IMR-90 (cell line): ENCODE data around the gene ASCL3. TPM values are rescaled to one million over a fixed set of nuclear protein-coding genes. Genes with fewer than 3 reads are reported as not detected.
"Not testable (repeated sequence)": the region's sequence is repeated elsewhere in the genome, so short reads cannot be mapped to it uniquely, and the experiment has no call there.

Experiments used
- ATAC-seq: fragments of 200-7000 bp; cut with Tn5 transposase; 2 replicates; pipeline ENCODE4 v1.9.1; 2020; ENCODE audit warnings: low read depth, mild to moderate bottlenecking, moderate library complexity
- BruUV-seq: library from RNA; stranded (reverse); fragments of 400-500 nt; replicated peaks from 2 replicates; lab custom pipeline; 2021; lab: Mats Ljungman, UMichigan
- CTCF ChIA-PET: fragments of 300-600 bp; formaldehyde crosslinking; extraction: SDS; loops from one replicate; lab custom pipeline; 2021; ENCODE audit warnings: antibody characterized with exemption; lab: Yijun Ruan, JAX
- POLR2A ChIA-PET: fragments of 300-600 bp; sonication (Branson Sonifier 250); formaldehyde crosslinking; loops from one replicate; lab custom pipeline; 2022; ENCODE audit warnings: antibody characterized with exemption; ENCODE audit not compliant: unreplicated experiment; lab: Charles Lee
- DNase-seq: peaks from one replicate; pipeline ENCODE4 v3.0.0; 2013
- H2AFZ ChIP-seq: replicated peaks from 2 replicates; pipeline ENCODE3; 2013; ENCODE audit warnings: low read length, mild to moderate bottlenecking; ENCODE audit not compliant: poor library complexity
- H2AK5ac ChIP-seq: 2 replicates; pipeline ENCODE4 v1.6.1; 2013; ENCODE audit warnings: low read depth, low read length, inconsistent platforms
- H2AK9ac ChIP-seq: replicated peaks from 2 replicates; pipeline ENCODE3; 2013; ENCODE audit warnings: mild to moderate bottlenecking, low read depth, low read length, moderate library complexity; ENCODE audit not compliant: poor library complexity
- H2BK120ac ChIP-seq: 2 replicates; pipeline ENCODE4 v1.6.1; 2013; ENCODE audit warnings: low read depth, low read length, inconsistent platforms
- H2BK15ac ChIP-seq: 3 replicates; pipeline ENCODE4 v1.6.1; 2013; ENCODE audit warnings: low read depth, low read length, inconsistent platforms
- H2BK20ac ChIP-seq: 2 replicates; pipeline ENCODE4 v1.6.1; 2013; ENCODE audit warnings: low read depth, mild to moderate bottlenecking, inconsistent platforms, low read length, moderate library complexity
- H2BK5ac ChIP-seq: 2 replicates; pipeline ENCODE4 v1.6.1; 2013; ENCODE audit warnings: mild to moderate bottlenecking, low read depth, low read length, inconsistent platforms; ENCODE audit not compliant: poor library complexity, severe bottlenecking
- H3K14ac ChIP-seq: replicated peaks from 2 replicates; pipeline ENCODE4 v1.6.1; 2013; ENCODE audit warnings: low read depth, low read length, inconsistent platforms
- H3K18ac ChIP-seq: 2 replicates; pipeline ENCODE4 v1.6.1; 2013; ENCODE audit warnings: low read depth, low read length, control low read depth
- H3K23ac ChIP-seq: 2 replicates; pipeline ENCODE4 v1.6.1; 2013; ENCODE audit warnings: low read depth, low read length, inconsistent platforms
- H3K27ac ChIP-seq: 2 replicates; pipeline ENCODE4 v1.5.1; 2013; ENCODE audit warnings: mild to moderate bottlenecking, control low read depth, low read length; ENCODE audit not compliant: insufficient read depth
- H3K27me3 ChIP-seq: 2 replicates; pipeline ENCODE4 v1.6.1; 2013; ENCODE audit warnings: low read length; ENCODE audit not compliant: control insufficient read depth, insufficient read depth
- H3K36me3 ChIP-seq: 2 replicates; pipeline ENCODE4 v1.6.1; 2013; ENCODE audit warnings: low read length, mixed read lengths; ENCODE audit not compliant: control insufficient read depth, insufficient read depth
- H3K4ac ChIP-seq: 2 replicates; pipeline ENCODE4 v1.6.1; 2013; ENCODE audit warnings: low read depth, low read length, inconsistent platforms
- H3K4me1 ChIP-seq: 2 replicates; pipeline ENCODE4 v1.6.1; 2013; ENCODE audit warnings: low read length, mixed read lengths; ENCODE audit not compliant: control insufficient read depth, insufficient read depth
- H3K4me2 ChIP-seq: 2 replicates; pipeline ENCODE4 v1.6.1; 2013; ENCODE audit warnings: low read depth, mild to moderate bottlenecking, control low read depth, low read length, moderate library complexity
- H3K4me3 ChIP-seq: 2 replicates; pipeline ENCODE4 v1.5.1; 2013; ENCODE audit warnings: low read depth, mild to moderate bottlenecking, control low read depth, low read length, moderate library complexity; ENCODE audit not compliant: insufficient read depth
- H3K56ac ChIP-seq: 2 replicates; pipeline ENCODE4 v1.6.1; 2013; ENCODE audit warnings: low read length, inconsistent platforms; ENCODE audit not compliant: insufficient read depth; ENCODE audit errors: extremely low read depth
- H3K79me1 ChIP-seq, 2 experiments: 2 replicates each; pipeline ENCODE4 v1.6.1; 2013; ENCODE audit warnings: low read length in 2 of 2, inconsistent platforms in 1 of 2, low read depth in 1 of 2
- H3K9ac ChIP-seq: 2 replicates; pipeline ENCODE4 v1.6.1; 2013; ENCODE audit warnings: low read depth, low read length, control low read depth
- H3K9me1 ChIP-seq: 2 replicates; pipeline ENCODE4 v1.6.1; 2013; ENCODE audit warnings: low read length, inconsistent platforms; ENCODE audit not compliant: insufficient read depth
- H3K9me3 ChIP-seq: 2 replicates; pipeline ENCODE4 v1.6.1; 2013; ENCODE audit warnings: low read length; ENCODE audit not compliant: control insufficient read depth, insufficient read depth
- H4K20me1 ChIP-seq: 2 replicates; pipeline ENCODE4 v1.6.1; 2013; ENCODE audit warnings: low read length, inconsistent platforms; ENCODE audit not compliant: insufficient read depth
- H4K5ac ChIP-seq: 2 replicates; pipeline ENCODE4 v1.6.1; 2013; ENCODE audit warnings: mild to moderate bottlenecking, low read depth, low read length, control low read depth
- H4K8ac ChIP-seq, 2 experiments: 2 replicates each; pipeline ENCODE4 v1.6.1; 2013; ENCODE audit warnings: low read depth in 2 of 2, low read length in 2 of 2, control low read depth in 1 of 2, inconsistent platforms in 1 of 2
- H4K91ac ChIP-seq: 2 replicates; pipeline ENCODE4 v1.6.1; 2013; ENCODE audit warnings: low read depth, low read length, inconsistent platforms; ENCODE audit not compliant: insufficient read depth
- WGBS, 2 experiments: methylation state at CpG; one replicate each; pipeline versions ENCODE4 v1.1.5 to v1.1.7; 2013; ENCODE audit warnings: missing lambda C conversion rate in 2 of 2; ENCODE audit not compliant: insufficient read length in 1 of 2; ENCODE audit errors: extremely low coverage in 2 of 2; 5-methylcytosine and 5-hydroxymethylcytosine counted together
- dilution Hi-C: fragments of 300-500 bp; cut with HindIII; formaldehyde crosslinking; loops from one replicate; pipeline ENCODE4 v1.14.3; 2018; ENCODE audit warnings: low sequenced_read_pairs; ENCODE audit not compliant: unreplicated experiment
- in situ Hi-C: fragments of 300-500 bp; cut with MboI; formaldehyde crosslinking; loops from 3 replicates; pipeline ENCODE4 v1.14.3; 2019; ENCODE audit warnings: low sequenced_read_pairs, inconsistent platforms, mixed read lengths
- intact Hi-C: fragments of 100-400 bp; cut with micrococcal nuclease; formaldehyde crosslinking; loops from 2 replicates; pipeline ENCODE4 v1.10.0; 2022
- microRNA-seq, 2 experiments: library from miRNA; stranded (forward) in 1 of 2; unstranded in 1 of 2; fragments of 10-50 nt in 1 of 2; fragments of <30 nt in 1 of 2; gene quantifications in 1 of 2; microRNA quantifications in 1 of 2; one replicate each; pipeline versions ENCODE3 to v1.1.0; 2013 to 2020; ENCODE audit not compliant: insufficient read depth in 1 of 2, insufficient read length in 1 of 2, unreplicated experiment in 1 of 2
- polyA plus RNA-seq, 3 experiments: library from polyadenylated mRNA; depleted of rRNA; stranded (reverse); fragments of >200 nt; gene quantifications; 2 replicates each; pipeline ENCODE4 v1.2.3, GENCODE V29; 2012; ENCODE audit warnings: low replicate concordance in 1 of 3
- small RNA-seq, 5 experiments: library from RNA; depleted of rRNA; stranded (forward); fragments of <200 nt; gene quantifications; one replicate each; pipeline ENCODE3, GENCODE V24; 2012
- total RNA-seq: library from RNA; depleted of rRNA; stranded (reverse); fragments of >200 nt; gene quantifications from 2 replicates; pipeline ENCODE4 v1.2.3, GENCODE V29; 2012; rRNA removed

Gene ASCL3
- total and polyA plus RNA-seq, 2 of the 4 experiments (the other 2 are of a cell fraction) = not detected

DNA sequence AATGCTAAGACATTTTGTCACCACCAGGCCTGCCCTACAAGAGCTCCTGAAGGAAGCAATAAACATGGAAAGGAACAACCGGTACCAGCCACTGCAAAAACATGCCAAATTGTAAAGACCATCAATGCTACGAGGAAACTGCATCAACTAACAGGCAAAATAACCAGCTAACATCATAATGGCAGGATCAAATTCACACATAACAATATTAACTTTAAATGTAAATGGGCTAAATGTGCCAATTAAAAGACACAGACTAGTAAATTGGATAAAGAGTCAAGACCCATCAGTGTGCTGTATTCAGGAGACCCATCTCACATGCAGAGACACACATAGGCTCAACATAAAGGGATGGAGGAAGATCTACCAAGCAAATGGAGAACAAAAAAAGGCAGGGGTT is 51.6 kb downstream of the ASCL3 start:
- ATAC-seq, H3K18ac ChIP-seq, DNase-seq, H3K4me2 ChIP-seq, H3K79me1 ChIP-seq, H3K9me3 ChIP-seq, H2BK5ac ChIP-seq, H4K20me1 ChIP-seq, H3K9ac ChIP-seq, H3K4me1 ChIP-seq, H2BK20ac ChIP-seq, dilution Hi-C loops, H3K27ac ChIP-seq, H2AFZ ChIP-seq, H4K91ac ChIP-seq, CTCF ChIA-PET, BruUV-seq, H2BK120ac ChIP-seq, H4K5ac ChIP-seq, H3K4ac ChIP-seq, in situ Hi-C loops, POLR2A ChIA-PET, H3K56ac ChIP-seq, H3K27me3 ChIP-seq, H3K14ac ChIP-seq, H2BK15ac ChIP-seq, H2AK9ac ChIP-seq, H3K9me1 ChIP-seq, H3K23ac ChIP-seq, intact Hi-C loops, H3K36me3 ChIP-seq, H3K4me3 ChIP-seq, H4K8ac ChIP-seq, H2AK5ac ChIP-seq: not testable (repeated sequence)
- no CpG with 5 or more reads among the region's 2 CpGs for WGBS, 2 experiments

Small RNAs within 50 kb of the gene (microRNA-seq; reads per million reads assigned to microRNA genes)
- gene RF00019 (ENCODE audit: insufficient read depth, insufficient read length) = not detected

Small RNAs within 50 kb of the gene (small RNA-seq; reads per million reads assigned to genes)
- gene RF00019 = 0 reads per million in 5 experiments

Other genes starting within 250 kb of the ASCL3 start
- 27.8 and 33.9 TPM in 2 replicates for gene AKIP1, start 31.8 kb downstream of the ASCL3 start, total RNA-seq
- 30.6 and 36.0 TPM in 2 replicates for gene AKIP1, start 31.8 kb downstream of the ASCL3 start, polyA plus RNA-seq (2012; rRNA removed)
- gene C11orf16, start 10.1 kb downstream of the ASCL3 start, total RNA-seq = not detected in 2 replicates
- gene C11orf16, start 10.1 kb downstream of the ASCL3 start, polyA plus RNA-seq (2012; rRNA removed) = not detected in 2 replicates
- gene TMEM9B, start 21.4 kb upstream of the ASCL3 start, total RNA-seq = 25.6 and 40.0 TPM in 2 replicates
- 20.3 and 24.6 TPM in 2 replicates for gene TMEM9B, start 21.4 kb upstream of the ASCL3 start, polyA plus RNA-seq (2012; rRNA removed)
- gene NRIP3, start 61.0 kb upstream of the ASCL3 start, total RNA-seq = 43.6 and 46.4 TPM in 2 replicates
- gene NRIP3, start 61.0 kb upstream of the ASCL3 start, polyA plus RNA-seq (2012; rRNA removed) = 9.8 and 11.5 TPM in 2 replicates
- gene SCUBE2, start 148.6 kb upstream of the ASCL3 start, total RNA-seq = 0.56 and 0.72 TPM in 2 replicates
- 0.43 and 0.53 TPM in 2 replicates for gene SCUBE2, start 148.6 kb upstream of the ASCL3 start, polyA plus RNA-seq (2012; rRNA removed)